ENCODE measurements around the gene DDIT4.
A peak's percentile ranks its signal among the peaks of the same experiment; 100 is the strongest.
"Not testable (repeated sequence)": the region's sequence is repeated elsewhere in the genome, so short reads cannot be mapped to it uniquely, and the experiment has no call there.

The DDIT4 gene

DNA sequence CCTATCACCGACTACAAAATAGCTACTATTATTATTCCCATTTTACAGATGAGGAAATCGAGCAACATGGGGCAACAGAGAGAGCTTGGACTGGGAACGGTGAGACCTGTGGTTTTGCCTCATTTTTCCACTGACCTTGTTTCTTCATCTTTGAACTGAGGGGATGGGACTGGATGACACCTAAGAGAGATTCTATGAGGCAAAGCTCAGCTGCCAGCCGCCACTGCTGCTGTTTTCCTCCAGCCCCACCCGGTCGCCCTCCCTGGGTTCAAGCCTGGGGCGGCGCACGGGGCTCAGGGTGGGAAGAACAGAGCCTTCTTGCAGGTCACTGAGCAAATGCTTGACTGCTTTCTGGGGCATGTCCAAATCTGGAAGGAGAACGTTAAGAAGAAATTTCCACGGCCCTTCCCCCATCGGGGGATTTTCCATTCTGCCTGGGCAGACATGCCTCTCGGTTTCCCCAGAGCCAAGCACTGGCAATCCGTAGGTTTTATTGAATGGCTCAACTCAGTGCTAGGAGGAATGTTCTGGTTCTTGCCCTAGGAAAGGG, 12.3 kb downstream of the DDIT4 start:
- Histone ChIP-seq H3K36me3 (no peaks in the 10 kb centered on the region), H3K27me3 (no peaks in the 10 kb centered on the region), H3K4me1 (ENCODE audit: control insufficient read depth in 1 of 2, insufficient read depth in 1 of 2, low read depth in 1 of 2, low read length in 1 of 2) (peaks cover 39 to 40% of the 10 kb centered on the region in 2 experiments), H3K27ac (peak overlapping the region; percentile 74), H3K4me3 (ENCODE audit: low read depth in 1 of 2, low read length in 1 of 2) (no peak overlapping the region), H3K9me3 (no peaks in the 10 kb centered on the region)
- TF ChIP-seq CTCF (IDR thresholded peaks at IDR 0.05) = no peak

DNA sequence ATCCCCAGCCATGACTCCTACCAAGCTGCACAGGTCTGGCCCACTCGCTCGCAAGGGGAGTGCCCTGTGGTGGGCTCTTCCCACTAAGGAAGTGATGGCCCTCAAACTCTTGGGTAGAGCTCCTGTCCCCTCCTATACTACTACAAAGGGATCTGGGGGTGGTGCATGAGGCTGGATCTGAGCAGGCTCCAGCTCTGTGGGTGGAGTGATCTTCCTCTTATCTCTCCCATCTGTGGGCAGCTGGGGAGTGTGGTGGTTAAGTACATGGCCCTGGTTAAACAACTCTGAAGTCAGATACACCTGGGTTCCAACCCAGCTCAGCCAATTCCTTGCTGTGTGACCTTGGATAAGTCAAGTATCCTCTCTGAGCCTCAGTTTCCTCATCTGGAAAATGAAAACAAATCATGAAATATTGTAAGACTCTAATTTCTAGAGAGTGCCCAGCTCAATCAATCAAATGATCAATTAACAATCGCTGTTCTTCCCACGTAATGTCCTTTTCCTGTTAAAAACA, 17.4 kb downstream of the DDIT4 start:
- H3K27ac ChIP-seq = no peak overlapping the region
- no peaks in the 10 kb centered on the region for H3K9me3 ChIP-seq
- peaks cover 26 to 33% of the 10 kb centered on the region in 2 experiments for H3K4me1 ChIP-seq (ENCODE audit: control insufficient read depth in 1 of 2, insufficient read depth in 1 of 2, low read depth in 1 of 2, low read length in 1 of 2)
- H3K36me3 ChIP-seq = no peaks in the 10 kb centered on the region
- TF ChIP-seq CTCF (IDR thresholded peaks at IDR 0.05) = no peak
- H3K4me3 ChIP-seq (ENCODE audit: low read depth in 1 of 2, low read length in 1 of 2) = no peak overlapping the region
- H3K27me3 ChIP-seq = no peaks in the 10 kb centered on the region

- H3K27ac ChIP-seq = no peak overlapping the region
- H3K4me3 ChIP-seq (ENCODE audit: low read depth in 1 of 2, low read length in 1 of 2) = no peak overlapping the region
- peaks cover 32 to 37% of the 10 kb centered on the region in 2 experiments for H3K4me1 ChIP-seq (ENCODE audit: control insufficient read depth in 1 of 2, insufficient read depth in 1 of 2, low read depth in 1 of 2, low read length in 1 of 2)
- no peaks in the 10 kb centered on the region for H3K27me3 ChIP-seq
- H3K9me3 ChIP-seq = no peaks in the 10 kb centered on the region
- TF ChIP-seq CTCF (IDR thresholded peaks at IDR 0.05) = no peak
- no peaks in the 10 kb centered on the region for H3K36me3 ChIP-seq
Measured at GRCh38 chr10:72292223-72292691, 18.5 kb downstream of the DDIT4 start.

DNA sequence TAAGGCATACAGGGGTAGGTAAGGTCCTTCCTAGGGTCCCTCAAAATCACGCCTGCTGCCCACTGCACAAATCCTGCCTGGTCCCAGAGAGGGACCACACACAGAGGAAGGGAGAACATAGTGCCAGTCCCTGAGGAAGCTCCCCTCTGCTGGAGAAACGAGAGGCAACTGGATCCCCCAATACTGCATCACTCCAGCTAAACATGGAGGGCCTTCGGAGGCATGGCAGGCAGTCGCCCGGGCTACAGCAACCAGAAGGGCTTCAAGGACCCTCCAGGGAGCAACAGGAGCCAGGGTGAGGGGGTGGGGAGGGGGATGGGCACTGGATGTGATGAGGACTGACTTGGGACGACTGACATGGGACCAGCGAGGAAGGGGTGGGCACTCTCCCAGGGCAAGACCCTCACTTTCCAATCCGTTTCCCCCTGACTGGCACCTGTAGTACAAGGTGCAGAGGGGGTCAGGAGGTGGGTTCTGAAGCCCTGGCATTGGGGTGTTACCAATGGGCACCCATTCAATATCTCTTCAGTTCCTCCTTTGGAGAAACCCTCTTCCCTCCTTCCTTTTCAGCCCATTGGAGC, 21.7 kb downstream of the DDIT4 start:
- Histone ChIP-seq H3K4me3 (ENCODE audit: low read depth in 1 of 2, low read length in 1 of 2) (no peak overlapping the region), H3K27me3 (no peaks in the 10 kb centered on the region), H3K9me3 (no peaks in the 10 kb centered on the region), H3K4me1 (ENCODE audit: control insufficient read depth in 1 of 2, insufficient read depth in 1 of 2, low read depth in 1 of 2, low read length in 1 of 2) (peaks cover 49 to 53% of the 10 kb centered on the region in 2 experiments), H3K27ac (peak overlapping the region; percentile 97), H3K36me3 (no peaks in the 10 kb centered on the region)
- TF ChIP-seq CTCF (IDR thresholded peaks at IDR 0.05) = no peak

GRCh38 chr10:72296829-72297280, 23.1 kb downstream of the DDIT4 start:
- not testable (repeated sequence) for H3K27me3 ChIP-seq, H3K36me3 ChIP-seq, H3K9me3 ChIP-seq
- H3K4me3 ChIP-seq (ENCODE audit: low read depth in 1 of 2, low read length in 1 of 2) = peak overlapping the region; percentile 65 to 81
- H3K4me1 ChIP-seq (ENCODE audit: control insufficient read depth in 1 of 2, insufficient read depth in 1 of 2, low read depth in 1 of 2, low read length in 1 of 2) = peaks cover 49 to 53% of the 10 kb centered on the region in 2 experiments
- peak overlapping the region; percentile 97 for H3K27ac ChIP-seq

DNA sequence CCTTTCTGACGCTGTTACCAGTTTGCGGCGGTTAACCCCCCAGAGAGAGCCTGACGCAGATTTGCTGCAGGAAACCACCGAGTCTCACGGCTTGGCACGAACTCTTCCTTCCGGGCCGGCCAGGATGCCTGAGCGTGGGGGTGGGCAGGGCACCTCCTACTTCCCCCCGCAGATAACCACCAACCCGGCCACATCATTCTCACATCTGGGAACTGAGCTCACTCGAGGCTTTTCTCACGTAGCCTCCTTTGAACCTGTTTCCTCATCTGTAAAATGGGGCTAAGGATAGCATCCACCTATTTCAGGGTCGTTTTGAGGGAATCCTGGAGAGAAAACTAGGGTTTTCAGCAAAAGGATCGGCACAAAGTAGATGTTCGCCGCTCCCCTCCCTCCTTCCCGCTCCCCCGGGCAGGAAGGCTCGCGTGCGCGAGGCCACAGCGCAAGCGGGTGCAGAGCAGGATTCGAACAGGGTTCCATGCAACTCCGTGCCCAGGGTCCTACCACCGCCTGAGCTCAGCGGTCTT, 23.6 kb downstream of the DDIT4 start:
- Histone ChIP-seq H3K9me3 (no peaks in the 10 kb centered on the region), H3K36me3 (no peaks in the 10 kb centered on the region), H3K27ac (peak overlapping the region; percentile 97), H3K4me3 (ENCODE audit: low read depth in 1 of 2, low read length in 1 of 2) (peak overlapping the region; percentile 65 to 81), H3K27me3 (no peaks in the 10 kb centered on the region), H3K4me1 (ENCODE audit: control insufficient read depth in 1 of 2, insufficient read depth in 1 of 2, low read depth in 1 of 2, low read length in 1 of 2) (peaks cover 49 to 53% of the 10 kb centered on the region in 2 experiments)
- no peak for TF ChIP-seq CTCF (IDR thresholded peaks at IDR 0.05)
